ENCODE measurements around the gene CASP12. TPM values are rescaled to one million over a fixed set of nuclear protein-coding genes. Genes with fewer than 3 reads are reported as not detected.

Gene CASP12
- polyA plus RNA-seq, 6 donors from 2014 or later, result 0.31 to 0.45 TPM; not detected in 4

- Mint-ChIP-seq H3K4me3 (peak overlapping the region; percentile 64 to 96 (median 88)), H3K27me3 (no peaks in the 10 kb centered on the region), H3K4me1 (peaks cover 41 to 72% (median 68%) of the 10 kb centered on the region in 3 donors), H3K36me3 (no peaks in the 10 kb centered on the region), H3K27ac (peak overlapping the region; percentile 79 to 95 (median 89)), H3K9me3 (peaks cover 0 to 2% (median 0%) of the 10 kb centered on the region in 7 donors)
- DNase-seq, result no peak
- ATAC-seq (ENCODE audit: low read depth in 2 of 2), result peak; percentile 14 to 36
Observed at GRCh38 chr11:104916442-104916841, 18.2 kb upstream of the CASP12 start.

GRCh38 chr11:104912102-104912501 lies 13.8 kb upstream of the CASP12 start:
- no peak for DNase-seq
- Mint-ChIP-seq H3K36me3 (peaks cover 16 to 17% of the 10 kb centered on the region in 2 donors), H3K4me1 (peaks cover 33 to 52% (median 50%) of the 10 kb centered on the region in 3 donors), H3K27ac (peak overlapping the region in 1 of 6 donors; percentile 39), H3K4me3 (peak overlapping the region in 1 of 8 donors; percentile 29), H3K9me3 (peaks cover 0 to 2% (median 0%) of the 10 kb centered on the region in 7 donors), H3K27me3 (no peaks in the 10 kb centered on the region)
- no peak for ATAC-seq (ENCODE audit: low read depth in 2 of 2)

GRCh38 chr11:104908186-104908531 lies 9.9 kb upstream of the CASP12 start:
- DNase-seq (no peak), ATAC-seq (ENCODE audit: low read depth in 2 of 2) (no peak)
- Mint-ChIP-seq H3K27me3 (no peaks in the 10 kb centered on the region), H3K36me3 (peaks cover 38 to 39% of the 10 kb centered on the region in 2 donors), H3K27ac (peak overlapping the region in 2 of 6 donors; percentile 44 to 76), H3K9me3 (no peaks in the 10 kb centered on the region), H3K4me1 (peaks cover 10 to 22% (median 16%) of the 10 kb centered on the region in 3 donors), H3K4me3 (peak overlapping the region in 3 of 8 donors; percentile 0 to 79 (median 11))

- no peaks in the 10 kb centered on the region for H3K27me3 Mint-ChIP-seq
- no peaks in the 10 kb centered on the region for H3K9me3 Mint-ChIP-seq
- peaks cover 43% of the 10 kb centered on the region in 2 donors for H3K36me3 Mint-ChIP-seq
- ATAC-seq (ENCODE audit: low read depth in 2 of 2) (no peak), DNase-seq (no peak)
- peak overlapping the region in 2 of 6 donors; percentile 44 to 76 for H3K27ac Mint-ChIP-seq
- peaks cover 10 to 18% (median 14%) of the 10 kb centered on the region in 3 donors for H3K4me1 Mint-ChIP-seq
- H3K4me3 Mint-ChIP-seq, result peak overlapping the region in 2 of 8 donors; percentile 0 to 79
Observed at GRCh38 chr11:104907521-104908185, 9.4 kb upstream of the CASP12 start.

GRCh38 chr11:104905271-104905670 lies 7.0 kb upstream of the CASP12 start:
- H3K36me3 Mint-ChIP-seq, result peaks cover 57 to 58% of the 10 kb centered on the region in 2 donors
- no peak for ATAC-seq (ENCODE audit: low read depth in 2 of 2)
- DNase-seq, result no peak
- no peak overlapping the region for H3K4me3 Mint-ChIP-seq
- no peaks in the 10 kb centered on the region for H3K27me3 Mint-ChIP-seq
- H3K4me1 Mint-ChIP-seq, result peaks cover 25 to 30% (median 27%) of the 10 kb centered on the region in 3 donors
- peak overlapping the region in 1 of 6 donors; percentile 8 for H3K27ac Mint-ChIP-seq
- peaks cover 0 to 5% (median 0%) of the 10 kb centered on the region in 7 donors for H3K9me3 Mint-ChIP-seq

- Mint-ChIP-seq H3K9me3 (peaks cover 0 to 12% (median 0%) of the 10 kb centered on the region in 7 donors), H3K4me1 (peaks cover 34 to 44% (median 40%) of the 10 kb centered on the region in 3 donors), H3K27ac (peak overlapping the region in 3 of 6 donors; percentile 16 to 53 (median 35)), H3K36me3 (peaks cover 23 to 26% of the 10 kb centered on the region in 2 donors), H3K4me3 (no peak overlapping the region), H3K27me3 (no peaks in the 10 kb centered on the region)
- no peak for DNase-seq
- no peak for ATAC-seq (ENCODE audit: low read depth in 2 of 2)
Observed at GRCh38 chr11:104899226-104899625, 966 bp upstream of the CASP12 start.

GRCh38 chr11:104898685-104899013 lies 389 bp upstream of the CASP12 start:
- peak overlapping the region in 4 of 8 donors; percentile 44 to 57 (median 50) for H3K4me3 Mint-ChIP-seq
- H3K27ac Mint-ChIP-seq, result peak overlapping the region in 2 of 6 donors; percentile 41 to 63
- DNase-seq (no peak), ATAC-seq (ENCODE audit: low read depth in 2 of 2) (no peak)
- peaks cover 0 to 12% (median 0%) of the 10 kb centered on the region in 7 donors for H3K9me3 Mint-ChIP-seq
- H3K27me3 Mint-ChIP-seq, result no peaks in the 10 kb centered on the region
- H3K4me1 Mint-ChIP-seq, result peaks cover 38 to 49% (median 40%) of the 10 kb centered on the region in 3 donors
- peaks cover 21 to 23% of the 10 kb centered on the region in 2 donors for H3K36me3 Mint-ChIP-seq

GRCh38 chr11:104895634-104896033 lies 2.6 kb downstream of the CASP12 start:
- Mint-ChIP-seq H3K27ac (peak overlapping the region in 1 of 6 donors; percentile 34), H3K9me3 (peaks cover 0 to 8% (median 0%) of the 10 kb centered on the region in 7 donors), H3K36me3 (peaks cover 0 to 5% of the 10 kb centered on the region in 2 donors), H3K4me1 (peaks cover 26 to 36% (median 26%) of the 10 kb centered on the region in 3 donors), H3K27me3 (no peaks in the 10 kb centered on the region), H3K4me3 (peak overlapping the region in 1 of 8 donors; percentile 26)
- no peak for DNase-seq
- ATAC-seq (ENCODE audit: low read depth in 2 of 2), result no peak

GRCh38 chr11:104893876-104894275 lies 4.4 kb downstream of the CASP12 start:
- Mint-ChIP-seq H3K4me1 (peaks cover 18 to 29% (median 22%) of the 10 kb centered on the region in 3 donors), H3K9me3 (peaks cover 0 to 8% (median 0%) of the 10 kb centered on the region in 7 donors), H3K27ac (no peak overlapping the region), H3K4me3 (no peak overlapping the region), H3K36me3 (no peaks in the 10 kb centered on the region), H3K27me3 (no peaks in the 10 kb centered on the region)
- ATAC-seq (ENCODE audit: low read depth in 2 of 2) (no peak), DNase-seq (no peak)

- no peak for DNase-seq
- H3K36me3 Mint-ChIP-seq, result no peaks in the 10 kb centered on the region
- no peak overlapping the region for H3K4me3 Mint-ChIP-seq
- no peaks in the 10 kb centered on the region for H3K27me3 Mint-ChIP-seq
- no peak for ATAC-seq (ENCODE audit: low read depth in 2 of 2)
- peaks cover 0 to 8% (median 0%) of the 10 kb centered on the region in 7 donors for H3K9me3 Mint-ChIP-seq
- H3K4me1 Mint-ChIP-seq, result peaks cover 13 to 24% (median 23%) of the 10 kb centered on the region in 3 donors
- peak overlapping the region in 2 of 6 donors; percentile 2 to 7 for H3K27ac Mint-ChIP-seq
Observed at GRCh38 chr11:104892723-104893511, 5.3 kb downstream of the CASP12 start.

- Mint-ChIP-seq H3K4me1 (peaks cover 9 to 19% (median 17%) of the 10 kb centered on the region in 3 donors), H3K4me3 (no peak overlapping the region), H3K9me3 (peaks cover 0 to 8% (median 0%) of the 10 kb centered on the region in 7 donors), H3K36me3 (no peaks in the 10 kb centered on the region), H3K27ac (no peak overlapping the region), H3K27me3 (no peaks in the 10 kb centered on the region)
- ATAC-seq (ENCODE audit: low read depth in 2 of 2), result no peak
- no peak for DNase-seq
Observed at GRCh38 chr11:104891135-104891534, 7.1 kb downstream of the CASP12 start.

- H3K4me3 Mint-ChIP-seq, result peak overlapping the region in 1 of 8 donors; percentile 35
- H3K36me3 Mint-ChIP-seq, result no peaks in the 10 kb centered on the region
- no peak overlapping the region for H3K27ac Mint-ChIP-seq
- DNase-seq, result no peak
- ATAC-seq (ENCODE audit: low read depth in 2 of 2), result no peak
- H3K27me3 Mint-ChIP-seq, result no peaks in the 10 kb centered on the region
- H3K9me3 Mint-ChIP-seq, result peaks cover 0 to 4% (median 0%) of the 10 kb centered on the region in 7 donors
- peaks cover 25 to 45% (median 42%) of the 10 kb centered on the region in 3 donors for H3K4me1 Mint-ChIP-seq
Observed at GRCh38 chr11:104883342-104883741, 14.9 kb downstream of the CASP12 start.

- Mint-ChIP-seq H3K4me1 (peaks cover 36 to 64% (median 63%) of the 10 kb centered on the region in 3 donors), H3K27ac (peak overlapping the region in 5 of 6 donors; percentile 77 to 92 (median 90)), H3K27me3 (no peaks in the 10 kb centered on the region), H3K36me3 (no peaks in the 10 kb centered on the region), H3K9me3 (peaks cover 0 to 2% (median 0%) of the 10 kb centered on the region in 7 donors), H3K4me3 (peak overlapping the region; percentile 46 to 85 (median 73))
- DNase-seq, result peak; percentile 23
- peak; percentile 56 for ATAC-seq (ENCODE audit: low read depth in 2 of 2)
Observed at GRCh38 chr11:104881117-104881794, 17.0 kb downstream of the CASP12 start.

Measured in naive B cell (primary cell).